ENCODE data around the gene NPW. TPM values are rescaled to one million over a fixed set of nuclear protein-coding genes. Genes with fewer than 3 reads are reported as not detected.

Gene NPW
- total and polyA plus RNA-seq, 9 of the 15 experiments (the other 6 are each of a cell fraction or from before 2014, with no cell fraction given): 0.14 to 4.0 (median 2.6) TPM; not detected in 4

DNA sequence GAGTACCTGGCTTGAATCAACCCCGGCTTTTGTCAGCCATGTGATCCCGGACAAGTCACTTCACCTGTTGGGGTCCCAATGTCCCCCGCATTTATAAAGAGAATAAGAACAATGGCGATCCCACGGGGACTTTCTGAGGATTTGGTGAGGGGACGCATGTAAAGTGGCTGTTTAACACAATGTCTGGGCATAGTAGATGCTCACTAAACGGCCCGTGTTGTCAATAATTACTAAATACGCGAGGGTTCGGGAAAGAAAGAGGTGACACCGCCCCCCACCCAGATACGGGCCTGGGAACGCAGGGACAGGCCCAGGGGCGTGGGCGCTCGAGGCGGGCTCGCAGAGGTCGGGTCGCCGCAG, 28.0 kb upstream of the NPW start (continued):
- TF ChIP-seq, protein P1, sequence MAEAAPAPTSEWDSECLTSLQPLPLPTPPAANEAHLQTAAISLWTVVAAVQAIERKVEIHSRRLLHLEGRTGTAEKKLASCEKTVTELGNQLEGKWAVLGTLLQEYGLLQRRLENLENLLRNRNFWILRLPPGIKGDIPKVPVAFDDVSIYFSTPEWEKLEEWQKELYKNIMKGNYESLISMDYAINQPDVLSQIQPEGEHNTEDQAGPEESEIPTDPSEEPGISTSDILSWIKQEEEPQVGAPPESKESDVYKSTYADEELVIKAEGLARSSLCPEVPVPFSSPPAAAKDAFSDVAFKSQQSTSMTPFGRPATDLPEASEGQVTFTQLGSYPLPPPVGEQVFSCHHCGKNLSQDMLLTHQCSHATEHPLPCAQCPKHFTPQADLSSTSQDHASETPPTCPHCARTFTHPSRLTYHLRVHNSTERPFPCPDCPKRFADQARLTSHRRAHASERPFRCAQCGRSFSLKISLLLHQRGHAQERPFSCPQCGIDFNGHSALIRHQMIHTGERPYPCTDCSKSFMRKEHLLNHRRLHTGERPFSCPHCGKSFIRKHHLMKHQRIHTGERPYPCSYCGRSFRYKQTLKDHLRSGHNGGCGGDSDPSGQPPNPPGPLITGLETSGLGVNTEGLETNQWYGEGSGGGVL (CRISPR knock-in tag; IDR thresholded peaks at IDR 0.05): no peak
- TF ChIP-seq CREB1 (IDR thresholded peaks at IDR 0.05): no peak
- peak; percentile 49; the same call in 1 of the 2 replicates for TF ChIP-seq CREB1 (CRISPR knock-in tag; IDR thresholded peaks at IDR 0.05)
- 0 out of 2 replicates have a peak, but pooled peaks have one; percentile 4 for TF ChIP-seq ETV1 (tag; conservative IDR thresholded peaks at IDR 0.05; ENCODE audit: low read depth)
- no peak for TF ChIP-seq FOXM1 (IDR thresholded peaks at IDR 0.05; ENCODE audit: low read depth)
- 0 out of 2 replicates have a peak, but pooled peaks have one; percentile 13 for TF ChIP-seq FOXM1 (CRISPR knock-in tag; IDR thresholded peaks at IDR 0.05; ENCODE audit: low read depth)
- no peak for TF ChIP-seq PHTF2 (CRISPR knock-in tag; IDR thresholded peaks at IDR 0.05)
- no peak for TF ChIP-seq GTF2E2 (tag; IDR thresholded peaks at IDR 0.05)
- no peak for TF ChIP-seq PPARD (CRISPR knock-in tag; IDR thresholded peaks at IDR 0.05)
- TF ChIP-seq, protein P2, sequence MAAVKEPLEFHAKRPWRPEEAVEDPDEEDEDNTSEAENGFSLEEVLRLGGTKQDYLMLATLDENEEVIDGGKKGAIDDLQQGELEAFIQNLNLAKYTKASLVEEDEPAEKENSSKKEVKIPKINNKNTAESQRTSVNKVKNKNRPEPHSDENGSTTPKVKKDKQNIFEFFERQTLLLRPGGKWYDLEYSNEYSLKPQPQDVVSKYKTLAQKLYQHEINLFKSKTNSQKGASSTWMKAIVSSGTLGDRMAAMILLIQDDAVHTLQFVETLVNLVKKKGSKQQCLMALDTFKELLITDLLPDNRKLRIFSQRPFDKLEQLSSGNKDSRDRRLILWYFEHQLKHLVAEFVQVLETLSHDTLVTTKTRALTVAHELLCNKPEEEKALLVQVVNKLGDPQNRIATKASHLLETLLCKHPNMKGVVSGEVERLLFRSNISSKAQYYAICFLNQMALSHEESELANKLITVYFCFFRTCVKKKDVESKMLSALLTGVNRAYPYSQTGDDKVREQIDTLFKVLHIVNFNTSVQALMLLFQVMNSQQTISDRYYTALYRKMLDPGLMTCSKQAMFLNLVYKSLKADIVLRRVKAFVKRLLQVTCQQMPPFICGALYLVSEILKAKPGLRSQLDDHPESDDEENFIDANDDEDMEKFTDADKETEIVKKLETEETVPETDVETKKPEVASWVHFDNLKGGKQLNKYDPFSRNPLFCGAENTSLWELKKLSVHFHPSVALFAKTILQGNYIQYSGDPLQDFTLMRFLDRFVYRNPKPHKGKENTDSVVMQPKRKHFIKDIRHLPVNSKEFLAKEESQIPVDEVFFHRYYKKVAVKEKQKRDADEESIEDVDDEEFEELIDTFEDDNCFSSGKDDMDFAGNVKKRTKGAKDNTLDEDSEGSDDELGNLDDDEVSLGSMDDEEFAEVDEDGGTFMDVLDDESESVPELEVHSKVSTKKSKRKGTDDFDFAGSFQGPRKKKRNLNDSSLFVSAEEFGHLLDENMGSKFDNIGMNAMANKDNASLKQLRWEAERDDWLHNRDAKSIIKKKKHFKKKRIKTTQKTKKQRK (IDR thresholded peaks at IDR 0.05; ENCODE audit: borderline replicate concordance, low read depth, low read length): no peak
- no peak for TF ChIP-seq ZBTB17 (CRISPR knock-in tag; IDR thresholded peaks at IDR 0.05)
- TF ChIP-seq BRCA1 (IDR thresholded peaks at IDR 0.05): no peak
- TF ChIP-seq BRCA1 (CRISPR knock-in tag; IDR thresholded peaks at IDR 0.05): no peak
- no peak for TF ChIP-seq TEAD1 (CRISPR knock-in tag; IDR thresholded peaks at IDR 0.05)
- TF ChIP-seq SLC30A9 (CRISPR knock-in tag; IDR thresholded peaks at IDR 0.05): no peak
- TF ChIP-seq, protein P3, sequence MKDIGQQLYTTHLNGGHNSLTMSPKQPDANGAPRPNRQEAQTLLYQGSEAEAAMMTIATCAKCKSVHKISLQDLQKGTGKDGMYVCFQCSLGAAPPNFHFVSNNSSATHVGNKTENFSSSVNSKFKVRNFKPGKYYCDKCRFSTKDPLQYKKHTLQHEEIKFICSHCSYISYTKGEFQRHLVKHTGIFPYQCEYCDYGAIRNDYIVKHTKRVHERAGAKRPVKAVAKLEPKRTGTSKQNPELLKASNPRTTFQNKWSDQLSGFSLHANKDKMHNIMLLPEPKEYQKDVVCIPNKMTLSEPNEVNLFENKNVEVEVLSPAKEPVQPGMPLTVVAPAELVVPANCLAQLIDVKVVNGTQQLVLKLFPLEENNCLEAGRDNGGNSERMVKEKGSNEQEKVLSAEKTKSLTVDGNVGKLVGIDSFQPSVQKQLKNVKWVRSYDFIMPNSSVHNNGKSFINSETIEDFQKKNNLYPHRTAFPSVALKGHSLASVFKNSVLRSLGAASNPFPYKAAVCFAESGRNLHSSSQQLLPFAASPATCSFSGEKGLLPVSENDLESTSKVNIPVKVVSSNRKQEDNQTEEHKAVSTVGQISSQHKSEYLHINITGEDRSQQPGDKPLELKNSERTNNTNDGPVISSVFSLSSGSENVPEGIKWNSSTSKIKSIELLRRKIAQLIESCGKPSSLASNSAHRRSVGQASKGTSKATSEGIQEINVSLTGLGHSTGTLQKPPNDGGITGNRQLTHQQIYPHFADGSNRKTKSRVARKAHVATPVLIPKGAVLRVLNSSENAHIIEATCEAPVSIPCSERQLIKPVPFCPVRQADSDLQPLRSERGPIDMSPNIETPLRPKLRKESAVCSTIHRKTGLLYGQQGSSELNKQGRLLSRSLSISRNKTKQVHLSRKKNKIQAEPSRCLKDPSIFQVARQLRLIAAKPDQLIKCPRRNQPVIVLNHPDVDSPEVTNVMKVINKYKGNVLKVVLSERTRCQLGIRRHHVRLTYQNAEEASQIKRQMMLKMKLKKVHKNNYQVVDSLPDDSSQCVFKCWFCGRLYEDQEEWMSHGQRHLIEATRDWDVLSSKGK (CRISPR knock-in tag; IDR thresholded peaks at IDR 0.05): no peak
- TF ChIP-seq, protein P4, sequence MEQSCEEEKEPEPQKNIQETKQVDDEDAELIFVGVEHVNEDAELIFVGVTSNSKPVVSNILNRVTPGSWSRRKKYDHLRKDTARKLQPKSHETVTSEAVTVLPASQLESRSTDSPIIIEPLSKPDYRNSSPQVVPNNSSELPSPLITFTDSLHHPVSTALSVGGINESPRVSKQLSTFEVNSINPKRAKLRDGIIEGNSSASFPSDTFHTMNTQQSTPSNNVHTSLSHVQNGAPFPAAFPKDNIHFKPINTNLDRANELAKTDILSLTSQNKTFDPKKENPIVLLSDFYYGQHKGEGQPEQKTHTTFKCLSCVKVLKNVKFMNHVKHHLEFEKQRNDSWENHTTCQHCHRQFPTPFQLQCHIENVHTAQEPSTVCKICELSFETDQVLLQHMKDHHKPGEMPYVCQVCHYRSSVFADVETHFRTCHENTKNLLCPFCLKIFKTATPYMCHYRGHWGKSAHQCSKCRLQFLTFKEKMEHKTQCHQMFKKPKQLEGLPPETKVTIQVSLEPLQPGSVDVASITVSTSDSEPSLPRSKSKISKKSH (CRISPR knock-in tag; IDR thresholded peaks at IDR 0.05): no peak

Data from K562 (cell line).